ENCODE measurements around the gene TCF3.
"Not testable (repeated sequence)": the region's sequence is repeated elsewhere in the genome, so short reads cannot be mapped to it uniquely, and the experiment has no call there.

Gene TCF3

DNA sequence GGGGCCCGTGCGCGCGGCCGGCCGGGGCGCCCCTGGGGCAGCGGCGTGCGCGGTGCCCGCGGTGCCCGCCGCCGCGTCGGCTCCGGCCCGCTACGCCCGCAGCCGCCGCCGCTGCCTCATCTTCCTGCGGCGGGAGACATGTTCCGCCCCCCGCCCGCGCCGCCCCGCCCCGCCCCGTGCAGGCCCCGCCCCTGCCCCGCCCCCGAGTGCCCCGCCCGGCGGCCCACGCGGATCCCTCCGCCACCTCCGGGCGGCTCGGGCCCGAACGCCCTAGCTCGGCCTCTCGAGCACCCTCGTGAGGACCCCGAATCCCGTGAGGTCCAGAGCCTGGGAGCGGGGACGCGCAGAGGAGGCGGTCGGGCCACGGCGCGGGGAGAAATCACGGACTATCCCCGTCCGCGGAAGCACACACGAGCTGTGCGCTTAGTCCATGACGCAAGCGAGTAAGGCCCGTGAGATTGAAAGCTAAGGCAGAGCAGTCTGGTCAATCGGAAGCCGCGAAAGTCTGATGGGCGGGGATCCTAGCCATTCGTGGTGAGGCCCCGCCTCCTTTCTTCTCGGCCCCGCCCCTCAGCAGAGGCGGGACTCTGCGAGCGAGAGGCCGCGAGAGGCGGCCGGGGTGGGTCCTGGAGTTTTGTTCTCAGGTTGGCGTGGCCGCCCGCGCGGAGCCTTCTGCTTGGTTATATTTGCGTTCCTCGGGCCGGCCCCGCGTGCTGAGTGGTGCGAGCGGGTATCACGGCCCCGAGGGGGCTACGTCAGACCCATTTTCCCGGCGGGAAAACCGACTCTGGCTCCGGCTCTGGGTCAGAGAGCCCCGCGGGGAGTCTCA, at the start of gene TCF3:
Gene TCF3 (minus strand): TSS at position 145 of the 829 bp plus-strand sequence. CDS start 2,367 bp downstream, outside the sequence.
- peak; percentile 97 to 98 for DNase-seq (ENCODE audit: low read depth in 2 of 2)

DNA sequence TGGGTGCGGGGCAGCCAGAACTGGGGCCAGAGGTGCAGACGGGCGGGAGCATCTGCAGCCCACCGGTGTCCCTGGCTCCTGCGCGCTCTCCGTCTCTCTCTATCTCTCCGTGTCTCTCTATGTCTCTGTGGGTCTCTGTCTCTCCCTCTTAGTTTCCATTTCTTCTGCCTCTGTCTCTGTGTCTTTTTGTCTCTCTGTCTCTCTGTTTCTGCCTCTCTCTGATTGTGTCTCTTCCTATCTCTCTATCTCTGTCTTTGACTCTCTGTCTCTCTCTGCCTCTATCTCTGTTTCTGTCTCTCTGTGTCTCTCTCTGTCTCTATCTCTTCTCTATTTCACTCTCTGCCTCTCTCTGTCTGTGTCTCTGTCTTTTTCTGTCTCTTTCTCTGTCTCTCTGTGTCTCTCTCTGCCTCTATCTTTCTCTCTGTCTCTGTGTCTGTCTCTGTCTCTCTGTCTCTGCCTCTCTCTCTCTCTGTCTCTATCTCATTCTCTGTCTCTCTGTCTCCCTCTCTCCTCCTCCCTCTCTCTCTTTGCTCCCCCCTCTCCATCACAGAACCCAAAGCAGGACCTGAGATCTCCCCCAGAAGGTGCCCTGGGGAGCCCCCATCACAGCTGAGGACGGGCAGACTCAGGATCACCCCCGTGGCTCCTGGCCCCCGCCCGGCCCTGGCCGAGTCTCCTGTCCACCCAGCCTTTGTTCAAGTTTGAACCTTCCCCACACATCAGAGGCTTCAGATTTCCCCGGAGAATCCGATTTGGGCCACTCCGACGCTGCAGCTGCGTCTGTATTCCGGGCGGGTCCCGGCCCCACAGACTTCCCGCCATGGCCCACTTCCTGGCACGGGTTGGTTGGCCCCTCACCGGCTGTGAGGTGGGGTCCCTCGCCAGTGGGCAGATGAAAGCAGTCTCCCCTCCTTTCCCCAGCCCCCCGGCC, 48.6 kb upstream of the TCF3 start:
- DNase-seq (ENCODE audit: low read depth in 2 of 2): no peak

DNA sequence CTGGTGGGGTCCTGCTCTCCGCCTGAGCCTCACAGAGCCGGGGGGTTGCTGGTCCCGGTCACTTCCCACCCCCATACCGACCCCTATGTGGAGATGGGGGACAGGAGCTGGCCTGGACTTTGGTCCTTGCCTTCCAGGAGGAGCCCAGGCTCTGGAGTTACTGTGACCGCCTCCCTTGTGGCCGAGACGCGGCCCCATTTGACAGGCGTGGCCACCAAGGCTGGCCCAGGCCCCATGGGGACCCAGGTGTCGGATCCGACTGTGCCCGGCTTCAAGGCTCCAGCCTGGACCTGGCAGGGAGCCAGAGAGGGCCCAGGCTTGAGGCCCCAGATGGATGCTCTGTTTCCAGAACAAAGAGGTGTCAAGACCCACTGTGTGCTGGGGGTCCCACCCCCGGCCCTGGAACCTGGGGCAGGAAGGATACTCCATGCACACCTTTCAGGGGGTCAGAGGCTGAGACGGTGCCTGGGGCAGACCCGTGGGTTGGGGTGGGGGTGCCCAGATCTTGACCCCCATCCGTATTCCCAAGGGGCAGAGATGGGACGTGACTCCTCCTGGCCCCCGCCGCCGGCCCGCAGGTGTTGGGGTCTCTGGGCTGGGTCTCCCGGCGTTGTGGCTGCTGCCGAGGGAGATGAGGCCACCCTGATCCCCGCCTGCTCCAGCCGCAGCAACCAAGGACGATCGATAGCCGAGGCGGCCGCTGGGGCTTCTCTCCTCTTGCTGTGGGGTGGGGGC, 47.8 kb upstream of the TCF3 start:
- DNase-seq (ENCODE audit: low read depth in 2 of 2): no peak

DNA sequence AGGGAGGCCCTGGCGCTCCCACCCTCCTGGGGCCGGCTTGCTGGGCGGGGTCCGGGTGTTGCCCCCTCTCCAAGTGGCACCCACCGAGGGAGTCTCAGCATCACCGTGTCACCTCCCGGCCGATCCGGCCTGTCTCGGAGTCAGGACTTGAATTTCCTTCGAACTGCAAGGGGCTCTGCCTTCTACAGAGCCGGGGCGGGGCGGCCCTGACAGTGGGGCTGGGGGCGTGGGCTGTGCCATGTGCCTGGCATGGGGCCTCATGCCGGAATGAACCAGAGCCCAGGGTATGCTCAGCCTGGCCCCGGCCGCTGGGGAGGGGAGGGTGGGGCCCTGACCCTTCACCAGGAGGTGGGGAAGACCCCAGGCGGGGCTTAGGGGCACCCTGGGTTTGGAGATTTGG, 47.0 kb upstream of the TCF3 start:
- DNase-seq (ENCODE audit: low read depth in 2 of 2): no peak

DNA sequence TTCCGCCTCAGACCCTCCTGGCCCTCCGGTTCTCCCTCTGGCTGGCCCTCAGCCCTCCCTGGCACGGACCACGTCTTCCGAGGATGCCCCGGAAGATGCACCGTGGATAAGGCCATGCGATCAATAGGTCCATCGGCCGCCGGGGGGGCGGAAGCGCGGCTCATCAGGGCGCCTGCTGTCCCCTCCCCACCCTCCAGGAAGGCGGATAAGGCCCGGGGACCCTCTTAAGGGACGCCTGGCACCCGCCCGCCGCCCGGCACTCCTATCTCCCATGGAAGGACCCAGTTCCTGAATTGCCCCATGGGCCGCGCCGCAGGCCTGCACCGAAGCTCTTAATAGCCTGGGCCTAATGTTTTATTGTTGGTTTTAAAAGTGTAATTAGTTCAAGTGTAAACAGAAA, 46.2 kb upstream of the TCF3 start:
- DNase-seq (ENCODE audit: low read depth in 2 of 2): no peak

DNA sequence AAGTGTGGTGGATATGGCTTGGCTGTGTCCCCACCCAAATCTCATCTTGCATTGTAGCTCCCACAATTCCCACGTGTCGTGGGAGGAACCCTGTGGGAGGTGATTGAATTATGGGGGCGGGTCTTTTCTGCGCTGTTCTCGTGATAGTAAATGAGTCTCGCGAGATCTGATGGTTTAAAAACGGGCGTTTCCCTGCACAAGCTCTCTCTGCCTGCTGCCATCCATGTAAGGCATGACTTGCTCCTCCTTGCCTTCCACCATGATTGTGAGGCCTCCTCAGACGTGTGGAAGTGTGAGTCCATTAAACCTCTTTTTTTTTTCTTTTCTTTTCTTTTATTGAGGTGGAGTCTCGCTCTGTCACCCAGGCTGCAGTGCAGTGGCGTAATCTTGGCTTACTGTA, 43.1 kb upstream of the TCF3 start:
- DNase-seq (ENCODE audit: low read depth in 2 of 2): not testable (repeated sequence)

DNA sequence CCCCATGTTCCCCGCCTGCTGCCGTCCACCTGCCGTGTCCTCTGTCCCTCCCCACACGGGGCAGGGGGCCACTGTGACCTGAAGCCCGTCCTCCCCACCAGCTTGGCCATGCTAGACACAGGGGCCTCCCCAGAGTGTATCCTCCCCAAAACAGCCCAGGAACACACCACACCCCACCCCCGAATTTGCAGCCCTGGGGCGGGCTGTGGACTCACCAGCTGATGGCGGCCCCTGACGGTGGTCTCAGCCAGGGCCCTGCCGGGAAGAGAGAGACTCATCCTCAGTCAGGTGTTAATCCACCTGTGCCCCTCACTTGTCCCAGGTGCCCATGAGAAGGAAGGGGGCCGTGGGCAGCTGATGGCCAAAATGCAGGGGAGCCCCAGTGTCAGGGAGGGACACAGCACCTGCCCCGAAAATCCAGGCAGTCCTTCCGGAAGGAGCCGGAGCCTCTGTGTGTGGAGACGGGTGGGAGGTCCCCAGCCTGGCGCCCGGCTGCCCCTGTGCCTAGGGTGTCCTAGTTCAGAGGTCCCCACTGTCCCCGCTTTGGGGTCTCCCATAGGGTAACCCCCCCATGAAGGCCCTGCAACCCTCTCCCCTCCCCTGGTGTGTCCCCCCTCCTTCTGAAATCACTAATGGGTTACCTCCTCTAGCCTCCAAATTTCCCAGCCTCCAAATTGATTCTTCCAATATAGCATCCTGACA, 39.3 kb upstream of the TCF3 start:
- no peak for DNase-seq (ENCODE audit: low read depth in 2 of 2)

DNA sequence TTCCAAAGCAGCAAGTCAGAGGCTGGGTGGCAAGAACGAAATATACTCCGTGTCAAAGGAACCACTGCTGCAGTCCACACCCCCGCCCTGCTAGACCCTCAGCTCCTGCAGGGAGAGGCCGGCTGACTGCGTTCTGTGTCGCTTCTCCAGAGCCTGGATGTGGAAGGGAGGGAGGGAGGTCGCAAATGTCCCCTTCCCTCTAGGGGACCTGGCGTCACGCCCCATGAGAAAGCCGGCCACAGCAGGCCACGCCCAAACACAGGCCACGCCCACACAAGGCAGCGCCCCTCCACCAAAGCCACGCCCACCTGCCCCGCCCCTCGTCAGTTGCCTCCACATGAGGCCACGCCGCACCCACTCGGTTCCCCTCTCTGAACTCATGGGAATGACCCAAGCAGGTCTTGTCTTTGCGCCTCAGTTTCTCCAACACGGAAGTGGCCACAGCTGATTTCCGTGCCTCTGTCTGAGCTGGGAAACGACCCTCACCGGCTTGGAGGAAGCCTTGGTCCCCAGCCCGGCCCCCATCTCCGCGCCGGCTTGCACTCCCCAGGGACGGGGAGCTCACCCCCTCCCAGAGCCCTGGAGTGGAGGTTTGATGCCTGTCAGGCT, 38.4 kb upstream of the TCF3 start:
- peak; percentile 24 to 41 for DNase-seq (ENCODE audit: low read depth in 2 of 2)

DNA sequence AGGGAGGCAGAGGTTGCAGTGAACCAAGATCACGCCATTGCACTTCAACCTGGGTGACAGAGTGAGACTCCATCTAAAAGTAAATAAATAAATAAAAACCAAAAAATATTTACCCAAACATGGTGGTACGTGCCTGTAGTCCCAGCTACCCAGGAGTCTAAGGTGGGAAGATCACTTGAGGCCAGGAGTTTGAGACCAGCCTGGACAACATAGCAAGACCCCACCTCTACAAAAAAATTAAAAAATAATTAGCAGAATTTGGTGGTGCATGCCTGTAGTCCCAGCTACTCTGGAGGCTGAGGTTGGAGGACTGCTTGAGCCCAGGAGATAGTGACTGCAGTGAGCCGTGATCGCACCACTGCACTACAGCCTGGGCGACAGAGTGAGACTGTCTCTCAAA, 33.4 kb upstream of the TCF3 start:
- DNase-seq (ENCODE audit: low read depth in 2 of 2): not testable (repeated sequence)

DNA sequence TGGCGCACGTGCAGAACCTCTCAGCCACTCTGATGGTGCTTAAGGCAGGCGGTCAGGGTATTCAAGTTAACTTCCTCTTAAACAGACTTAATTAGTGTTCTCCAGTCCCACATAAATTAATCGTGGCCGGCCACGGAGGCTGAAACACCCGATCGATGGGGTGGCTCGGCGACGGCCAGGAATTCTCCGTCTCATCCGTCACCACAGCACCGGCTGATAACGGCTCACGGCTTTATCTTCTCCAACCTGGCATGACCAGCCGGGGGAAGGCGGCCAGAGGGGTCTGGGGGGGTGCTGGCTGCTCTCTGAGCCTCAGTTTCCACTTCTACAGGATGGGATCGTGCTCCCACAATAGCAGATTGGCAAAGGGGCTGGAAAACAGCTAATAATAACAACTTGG, 32.6 kb upstream of the TCF3 start:
- DNase-seq (ENCODE audit: low read depth in 2 of 2): no peak

DNA sequence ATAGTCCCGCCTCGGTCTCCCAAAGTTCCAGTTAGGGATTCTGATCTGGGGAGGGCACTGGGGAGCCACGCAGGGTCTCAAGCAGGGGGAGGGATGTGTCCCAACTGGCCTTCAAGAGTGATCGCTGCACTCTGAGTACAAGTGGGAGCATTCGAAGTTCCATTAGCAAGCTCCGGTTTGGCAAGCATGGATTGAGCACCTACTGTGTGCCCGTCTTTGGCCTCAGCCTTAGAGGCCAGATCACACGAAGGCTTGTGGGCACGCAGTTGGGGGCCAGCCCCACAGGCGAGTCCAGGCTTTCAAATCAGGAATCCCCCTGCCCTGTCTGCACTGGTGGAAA, 32.1 kb upstream of the TCF3 start:
- DNase-seq (ENCODE audit: low read depth in 2 of 2): no peak

DNA sequence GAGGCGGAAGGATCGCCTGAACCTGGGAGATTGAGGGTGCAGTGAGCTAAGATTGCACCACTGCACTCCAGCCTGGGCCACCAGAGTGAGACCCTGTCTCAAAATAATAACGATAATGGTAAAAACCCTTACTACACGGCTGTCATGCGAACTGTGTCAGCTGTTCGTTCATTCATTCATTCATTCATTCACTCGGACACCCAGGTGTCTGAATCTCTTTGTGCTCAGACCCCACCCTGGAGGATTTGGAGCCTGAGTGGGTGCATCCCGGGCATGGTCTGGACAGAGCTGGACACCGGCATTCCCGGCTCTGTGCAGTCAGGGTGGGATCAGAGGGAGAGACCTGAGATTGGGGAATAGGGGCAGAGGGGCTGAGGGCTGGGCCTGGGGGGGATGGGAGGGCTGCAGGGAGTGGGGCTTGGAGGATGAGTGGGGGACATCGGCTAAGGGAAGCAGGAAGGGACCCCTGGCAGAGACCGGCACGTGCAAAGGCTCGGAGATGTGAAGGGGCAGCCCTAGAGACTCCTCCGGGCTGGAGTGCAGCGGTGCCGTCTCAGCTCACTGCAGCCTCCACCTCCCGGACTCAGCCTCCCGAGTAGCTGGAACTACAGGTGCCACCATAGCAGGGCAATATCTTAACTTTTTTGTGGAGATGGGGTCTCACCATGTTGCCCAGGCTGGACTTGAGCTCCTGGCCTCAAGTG, 31.6 kb upstream of the TCF3 start:
- no peak for DNase-seq (ENCODE audit: low read depth in 2 of 2)

DNA sequence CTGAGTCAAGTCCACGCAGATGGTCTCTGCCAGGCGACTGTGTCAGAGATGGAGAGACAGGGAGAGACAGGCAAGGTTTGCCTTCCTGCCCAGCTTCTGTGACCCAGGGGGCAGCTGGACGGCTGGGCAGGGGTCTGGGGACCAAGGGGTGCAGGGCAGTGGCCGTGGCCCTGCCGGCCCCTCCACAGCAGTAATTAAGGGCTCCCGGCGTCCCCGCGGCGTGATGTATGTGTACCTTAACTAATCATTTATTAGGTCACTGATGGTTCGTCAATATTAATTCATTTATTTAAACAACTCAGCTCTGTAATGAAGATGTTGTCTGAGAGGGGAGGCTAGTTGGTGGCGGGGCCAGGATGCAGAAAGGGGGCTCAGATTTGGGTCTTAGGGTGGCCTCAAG, 28.6 kb upstream of the TCF3 start:
- no peak for DNase-seq (ENCODE audit: low read depth in 2 of 2)

DNA sequence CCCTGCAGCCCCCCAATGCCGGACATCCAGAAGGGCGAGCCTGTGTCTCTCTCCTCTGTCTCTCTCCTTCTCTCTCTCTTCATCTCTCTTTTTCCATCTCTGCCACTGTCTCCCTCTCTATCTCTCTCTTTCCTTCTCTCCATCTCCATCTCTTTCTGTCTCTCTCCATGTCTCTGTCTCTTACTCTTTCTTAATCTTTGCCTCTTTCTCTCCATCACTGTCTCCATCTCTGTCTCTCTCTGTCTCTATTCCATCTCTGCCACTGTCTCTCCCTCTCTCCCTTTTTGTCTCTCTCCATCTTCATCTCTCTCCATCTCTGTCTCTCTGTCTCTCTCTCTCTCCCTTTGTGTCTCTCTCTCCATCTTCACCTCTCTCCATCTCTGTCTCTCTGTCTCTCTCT, 25.7 kb upstream of the TCF3 start:
- no peak for DNase-seq (ENCODE audit: low read depth in 2 of 2)

DNA sequence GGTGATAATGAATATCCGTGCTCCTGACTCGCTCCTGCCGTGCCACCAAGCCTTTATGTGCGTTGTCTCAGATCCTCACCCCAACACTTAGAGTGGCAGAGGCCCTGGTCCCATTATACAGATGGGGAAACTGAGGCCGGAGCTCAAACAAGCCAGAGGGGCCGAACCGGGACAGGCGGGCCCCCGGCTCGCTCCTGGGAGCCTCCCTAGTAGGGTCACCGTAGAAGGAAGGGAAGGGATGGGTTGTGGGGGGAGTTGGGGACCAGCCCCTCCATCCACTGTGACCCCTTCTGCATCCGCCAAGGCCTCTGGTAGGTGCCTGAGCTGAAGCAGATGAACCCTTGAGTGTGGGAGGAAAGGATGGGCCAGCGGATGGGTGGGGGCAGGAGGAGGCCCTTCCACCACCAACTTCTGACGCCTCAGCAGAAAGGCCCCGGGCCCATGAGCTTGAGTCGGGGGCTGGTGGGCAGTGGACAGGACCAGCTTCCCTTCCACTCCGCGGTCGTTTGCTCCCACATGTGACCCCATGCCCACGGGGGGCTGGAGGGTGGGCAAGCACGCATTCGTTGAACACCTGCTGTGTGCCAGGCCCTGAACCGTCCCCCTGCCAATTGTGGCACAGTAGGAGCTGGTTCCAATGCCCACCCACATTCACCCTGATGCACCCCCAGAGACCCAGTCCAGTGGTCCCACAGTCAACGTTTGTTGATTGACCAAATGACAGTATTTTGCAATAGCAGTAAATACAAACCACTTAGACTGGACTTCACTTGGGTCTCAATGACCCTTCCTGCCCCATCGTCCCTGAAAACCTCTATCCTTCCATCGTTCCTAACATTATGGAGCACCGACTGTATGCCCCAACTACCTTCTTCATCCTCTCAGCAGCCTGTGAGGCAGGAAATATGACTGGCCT, 24.2 kb upstream of the TCF3 start:
- DNase-seq (ENCODE audit: low read depth in 2 of 2): no peak

DNA sequence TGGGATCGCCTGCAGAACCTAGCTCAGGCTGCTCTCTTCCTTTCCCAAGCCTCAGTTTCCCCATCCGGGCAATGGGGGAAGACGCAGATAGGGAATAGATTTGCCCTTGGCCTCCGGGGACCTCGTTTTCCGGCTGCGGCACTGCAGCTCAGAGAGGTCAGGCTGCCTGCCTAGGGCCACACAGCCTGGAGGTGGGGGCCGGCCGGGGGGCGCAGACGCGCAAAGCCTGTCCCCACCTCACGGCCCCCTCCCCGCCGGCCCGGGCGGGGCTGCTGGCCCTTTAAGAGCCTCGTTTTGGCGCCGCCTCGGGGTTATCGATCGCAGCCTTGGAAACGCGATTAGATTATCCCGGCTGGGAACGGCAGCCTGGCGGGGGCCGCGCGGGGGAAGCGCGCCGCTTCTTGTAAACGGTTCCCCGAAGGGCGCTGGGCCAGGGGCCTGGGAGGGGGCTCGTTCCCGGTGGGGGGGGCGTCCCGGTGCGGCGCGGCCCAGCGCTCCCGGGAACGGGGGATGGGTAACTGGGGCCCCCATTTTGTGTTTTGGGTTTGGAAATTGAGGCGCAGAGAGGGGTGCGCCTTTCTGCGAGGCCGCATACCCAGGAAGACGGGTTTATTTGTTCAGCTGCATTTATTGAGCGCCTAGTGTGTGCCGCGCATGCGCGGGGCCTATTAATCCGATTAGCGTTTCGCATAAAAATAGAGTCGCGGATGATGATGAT, 23.4 kb upstream of the TCF3 start:
- no peak for DNase-seq (ENCODE audit: low read depth in 2 of 2)

DNA sequence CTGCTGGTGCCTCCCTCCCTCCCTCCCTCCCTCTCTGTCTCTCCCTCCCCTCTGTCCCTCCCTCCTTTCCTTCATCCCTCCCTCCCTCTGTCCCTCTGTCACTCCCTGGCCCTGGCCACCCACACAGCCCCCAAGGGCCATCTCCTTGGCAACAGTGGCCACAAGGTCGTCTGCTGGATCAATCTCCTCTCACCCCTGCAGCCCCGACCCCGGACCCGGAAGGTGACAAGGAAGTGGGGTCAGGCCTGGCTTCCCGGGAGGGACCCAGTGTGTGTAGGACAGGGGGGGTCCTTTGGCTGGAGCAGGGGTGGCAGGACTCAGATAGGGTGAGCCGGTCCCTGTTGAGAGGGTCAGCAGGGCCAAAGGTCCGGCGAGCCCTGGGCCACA, 21.9 kb upstream of the TCF3 start:
- DNase-seq (ENCODE audit: low read depth in 2 of 2): no peak

DNA sequence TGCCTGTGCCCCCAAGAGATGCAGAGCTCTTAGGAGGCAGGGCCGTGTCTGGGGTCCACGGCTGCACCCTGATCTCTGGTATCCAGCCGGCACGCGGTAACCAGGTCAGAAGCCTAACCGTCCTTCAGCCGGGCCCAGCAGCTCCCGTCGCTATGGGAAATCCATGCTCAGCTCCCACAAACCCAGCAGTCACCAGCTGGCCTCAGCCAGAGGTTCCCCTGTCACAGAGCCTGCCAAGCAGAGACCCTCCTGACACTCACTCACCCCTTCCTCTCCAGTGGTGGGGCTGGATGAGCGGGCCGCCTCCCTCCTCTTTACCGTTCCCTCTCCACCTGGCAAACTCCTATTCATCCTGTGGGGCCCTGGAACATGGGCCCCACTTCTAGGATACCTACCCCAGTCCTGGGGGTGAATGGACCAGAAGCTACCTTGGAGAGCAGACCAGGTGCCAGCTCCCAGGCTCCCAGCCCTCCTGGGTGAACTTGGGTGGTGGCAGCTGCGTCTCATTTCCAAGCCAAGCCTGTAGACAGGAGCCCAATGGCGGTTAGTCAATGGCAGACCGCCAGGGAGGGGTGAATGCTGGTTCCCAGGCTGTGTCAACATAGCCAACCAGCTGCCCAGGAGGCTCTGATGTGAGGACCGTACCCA, 21.4 kb upstream of the TCF3 start:
- no peak for DNase-seq (ENCODE audit: low read depth in 2 of 2)
